Body of pancreas (tissue), 2 donors: ENCODE data around the gene FAM13A. TPM values are rescaled to one million over a fixed set of nuclear protein-coding genes. Genes with fewer than 3 reads are reported as not detected.

Experiments used
- small RNA-seq: library from RNA; depleted of rRNA; stranded (forward); fragments of <200 nt; gene quantifications from one replicate; pipeline ENCODE3, GENCODE V24; 2016
- total RNA-seq, 2 donors: library from RNA; depleted of rRNA; stranded (reverse); fragments of >200 nt; gene quantifications; one replicate each; pipeline ENCODE4 v1.1.0, GENCODE V29; 2016

FAM13A gene
- total RNA-seq, 2 donors from 2014 or later = 59.1 to 64.3 TPM

Small RNA genes within 50 kb of the gene (small RNA-seq; reads per million reads assigned to genes)
- gene RF02115 = not detected
- gene RNU6-33P = not detected

Other genes starting within 250 kb of the FAM13A start
- gene TIGD2, start 54.3 kb upstream of the FAM13A start, total RNA-seq = 1 to 10 TPM in 1 of 2 donors, under 1 TPM in 1; 0.99 to 3.6 TPM